Left lung (tissue), 10 donors: ENCODE results near the gene FAM13A. TPM values are rescaled to one million over a fixed set of nuclear protein-coding genes. Genes with fewer than 3 reads are reported as not detected.

Experiments
- ATAC-seq: fragments of 200-7000 bp; cut with Tn5 transposase; one replicate; pipeline ENCODE4 v1.9.1; 2020; ENCODE audit warnings: moderate library complexity
- DNase-seq, 4 donors: peaks; one replicate each; pipeline ENCODE4 v3.0.0-alpha.2; 2013 to 2020
- H3K27ac ChIP-seq, 2 donors: fragments of 200-600 bp; sonication (generic) in 1 of 2; one replicate each; pipeline versions ENCODE4 v1.5.0 to v1.8.0; 2020 to 2021
- H3K27me3 ChIP-seq, 2 donors: fragments of 200-600 bp; sonication (generic) in 1 of 2; one replicate each; pipeline versions ENCODE4 v1.5.0 to v1.8.0; 2020 to 2021
- H3K36me3 ChIP-seq, 2 donors: fragments of 200-600 bp; sonication (generic) in 1 of 2; one replicate each; pipeline versions ENCODE4 v1.5.0 to v1.8.0; 2020 to 2021
- H3K4me1 ChIP-seq, 2 donors: fragments of 200-600 bp; one replicate each; pipeline ENCODE4 v1.8.0; 2021
- H3K4me3 ChIP-seq, 2 donors: fragments of 200-600 bp; sonication (generic) in 1 of 2; one replicate each; pipeline versions ENCODE4 v1.5.0 to v1.8.0; 2020 to 2021; ENCODE audit warnings: mild to moderate bottlenecking in 1 of 2
- H3K9me3 ChIP-seq, 2 donors: fragments of 200-600 bp; sonication (generic) in 1 of 2; one replicate each; pipeline versions ENCODE4 v1.5.0 to v1.8.0; 2020 to 2021
- intact Hi-C, 2 donors: fragments of 100-400 bp; cut with DNase I; formaldehyde crosslinking; loops; one replicate each; pipeline versions ENCODE4 v1.11.2 to v1.14.2; 2022
- polyA plus RNA-seq, 6 donors: library from polyadenylated mRNA; unstranded; fragments of 120-200 nt; gene quantifications; one replicate each; pipeline ENCODE4 v1.2.1, GENCODE V29; 2013; ENCODE audit not compliant: insufficient read length in 6 of 6
- total RNA-seq, 2 donors: library from RNA; stranded (reverse); fragmentation: NEBNext Ultra II Directional; extraction: Animal tissue kit (Norgen Biotek cat#: 25700); gene quantifications; one replicate each; pipeline ENCODE4 v1.2.1, GENCODE V29; 2021
- TF ChIP-seq, protein P1 (sequence below), 2 donors: fragments of 200-600 bp; sonication (generic) in 1 of 2; IDR thresholded peaks; one replicate each; pipeline versions ENCODE4 v1.5.0 to v1.8.0; 2021; ENCODE audit warnings: antibody characterized with exemption in 2 of 2
- donor health status: DM: no; HTN: yes; CAD: no.
- donor health status: DM: no; HTN: no; CAD: no.

The FAM13A gene
- total and polyA plus RNA-seq, 8 donors = 22.2 to 69.5 (median 52.2) TPM

DNA sequence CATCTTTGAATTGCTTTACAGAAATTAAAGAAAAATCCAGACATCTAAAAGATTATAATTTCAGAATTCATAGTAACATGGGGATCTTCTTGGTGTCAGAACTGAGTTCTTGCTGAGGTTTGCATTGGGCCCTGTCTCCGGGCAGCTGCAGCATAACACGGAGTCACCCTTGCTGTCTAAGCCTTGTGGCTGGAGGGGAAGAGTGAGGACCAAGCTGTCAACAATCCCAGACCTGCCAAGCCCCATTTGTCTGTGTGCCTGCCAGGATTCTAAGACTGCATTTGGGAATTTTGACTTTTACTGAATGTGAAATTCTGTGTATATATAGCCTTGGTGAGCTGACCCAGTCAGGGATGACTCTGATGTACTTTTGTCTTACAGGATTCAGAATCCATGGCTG is 334.2 kb downstream of the FAM13A start:
- no peak overlapping the region for H3K4me3 ChIP-seq
- H3K9me3 ChIP-seq = no peaks in the 10 kb centered on the region
- no peaks in the 10 kb centered on the region for H3K27me3 ChIP-seq
- H3K27ac ChIP-seq = no peak overlapping the region
- peak in 2 of 4 donors; percentile 49 to 62 for DNase-seq
- intact Hi-C loops = no loop called here
- peak; percentile 59 for ATAC-seq
- TF ChIP-seq, protein P1, sequence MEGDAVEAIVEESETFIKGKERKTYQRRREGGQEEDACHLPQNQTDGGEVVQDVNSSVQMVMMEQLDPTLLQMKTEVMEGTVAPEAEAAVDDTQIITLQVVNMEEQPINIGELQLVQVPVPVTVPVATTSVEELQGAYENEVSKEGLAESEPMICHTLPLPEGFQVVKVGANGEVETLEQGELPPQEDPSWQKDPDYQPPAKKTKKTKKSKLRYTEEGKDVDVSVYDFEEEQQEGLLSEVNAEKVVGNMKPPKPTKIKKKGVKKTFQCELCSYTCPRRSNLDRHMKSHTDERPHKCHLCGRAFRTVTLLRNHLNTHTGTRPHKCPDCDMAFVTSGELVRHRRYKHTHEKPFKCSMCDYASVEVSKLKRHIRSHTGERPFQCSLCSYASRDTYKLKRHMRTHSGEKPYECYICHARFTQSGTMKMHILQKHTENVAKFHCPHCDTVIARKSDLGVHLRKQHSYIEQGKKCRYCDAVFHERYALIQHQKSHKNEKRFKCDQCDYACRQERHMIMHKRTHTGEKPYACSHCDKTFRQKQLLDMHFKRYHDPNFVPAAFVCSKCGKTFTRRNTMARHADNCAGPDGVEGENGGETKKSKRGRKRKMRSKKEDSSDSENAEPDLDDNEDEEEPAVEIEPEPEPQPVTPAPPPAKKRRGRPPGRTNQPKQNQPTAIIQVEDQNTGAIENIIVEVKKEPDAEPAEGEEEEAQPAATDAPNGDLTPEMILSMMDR (IDR thresholded peaks at IDR 0.05) = no peak
- peaks cover 0 to 86% of the 10 kb centered on the region in 2 donors for H3K36me3 ChIP-seq
- peaks cover 5 to 9% of the 10 kb centered on the region in 2 donors for H3K4me1 ChIP-seq

DNA sequence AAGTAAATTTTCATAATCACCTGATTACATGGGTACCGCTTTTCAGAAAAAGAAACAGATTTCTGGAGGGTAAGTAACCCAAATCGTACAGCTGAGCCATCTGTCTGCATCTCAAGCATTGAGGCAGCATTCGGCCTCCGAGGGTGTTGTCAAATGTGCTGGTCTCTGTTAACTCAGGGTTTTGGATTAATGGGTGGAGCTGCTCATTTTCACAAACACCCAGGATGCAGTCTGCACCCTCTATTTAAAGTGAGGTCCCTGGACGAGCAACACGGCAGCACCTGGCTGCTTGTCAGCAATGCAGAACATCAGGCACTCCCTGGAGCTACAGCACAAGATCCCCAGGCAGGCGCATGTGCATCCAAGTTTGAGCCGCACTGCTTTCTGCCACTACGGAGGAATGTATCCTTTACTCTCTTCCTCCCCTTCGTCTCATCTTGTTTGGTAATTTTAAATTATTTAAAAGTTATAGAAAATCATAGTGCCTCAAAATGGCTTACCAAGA is 334.7 kb downstream of the FAM13A start:
- ATAC-seq (no peak), DNase-seq (no peak)
- TF ChIP-seq, protein P1 (IDR thresholded peaks at IDR 0.05) = no peak
- Histone ChIP-seq H3K4me1 (peaks cover 5 to 9% of the 10 kb centered on the region in 2 donors), H3K4me3 (no peak overlapping the region), H3K27ac (no peak overlapping the region), H3K27me3 (no peaks in the 10 kb centered on the region), H3K36me3 (peaks cover 0 to 86% of the 10 kb centered on the region in 2 donors), H3K9me3 (peaks cover 0 to 3% of the 10 kb centered on the region in 2 donors)
- intact Hi-C loops = no loop called here

DNA sequence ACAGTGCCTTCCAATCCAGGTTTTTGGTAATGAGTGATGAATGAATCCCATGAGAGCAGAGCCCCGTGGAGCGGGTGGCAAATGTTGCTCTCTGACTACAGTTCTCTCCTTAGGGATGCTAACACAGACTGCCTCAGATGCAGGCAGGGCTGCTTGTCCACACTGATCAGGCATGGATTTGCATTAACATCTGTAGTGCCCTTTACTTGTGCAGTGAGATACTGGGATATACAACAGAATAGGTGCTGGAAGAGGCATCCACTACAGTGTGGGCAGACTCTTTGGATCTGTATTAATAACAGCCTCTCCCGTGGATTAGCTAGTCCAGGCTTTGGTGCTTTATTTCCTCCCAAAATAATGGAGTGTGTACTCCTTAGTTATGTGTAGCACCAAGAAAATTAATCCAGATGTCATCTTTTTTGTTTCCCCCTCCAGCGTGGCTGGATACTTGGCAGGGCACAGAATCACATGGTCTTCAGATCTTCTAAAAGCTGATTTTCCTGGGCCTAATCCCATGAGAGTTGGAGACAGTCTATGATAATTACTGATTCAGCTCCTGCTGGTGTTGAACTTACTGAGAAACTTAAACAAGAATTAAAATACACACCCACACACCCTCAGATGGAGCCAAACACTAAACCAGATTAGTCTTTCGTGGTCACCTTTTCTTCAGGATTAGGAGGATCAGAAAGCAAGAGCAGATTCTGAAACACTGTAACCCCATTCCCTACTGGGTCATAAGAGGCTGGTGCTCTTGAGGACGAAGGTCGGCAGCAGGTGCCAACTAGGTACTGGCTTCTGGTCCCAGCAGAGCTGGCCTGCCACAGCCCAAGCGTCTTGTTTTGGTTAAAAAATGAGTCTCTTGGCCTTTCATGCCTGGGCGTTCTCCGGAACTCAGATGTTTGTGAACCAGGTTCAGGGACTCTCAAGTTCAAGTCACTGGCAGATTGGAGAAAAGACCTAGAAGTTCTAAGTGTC is 336.2 kb downstream of the FAM13A start:
- intact Hi-C loops = no loop called here
- H3K27ac ChIP-seq = no peak overlapping the region
- TF ChIP-seq, protein P1 (IDR thresholded peaks at IDR 0.05) = no peak
- ATAC-seq (peak; percentile 35), DNase-seq (no peak)
- H3K36me3 ChIP-seq = peaks cover 0 to 81% of the 10 kb centered on the region in 2 donors
- no peak overlapping the region for H3K4me3 ChIP-seq
- peaks cover 0 to 11% of the 10 kb centered on the region in 2 donors for H3K9me3 ChIP-seq
- H3K27me3 ChIP-seq = no peaks in the 10 kb centered on the region
- H3K4me1 ChIP-seq = peaks cover 5 to 9% of the 10 kb centered on the region in 2 donors

DNA sequence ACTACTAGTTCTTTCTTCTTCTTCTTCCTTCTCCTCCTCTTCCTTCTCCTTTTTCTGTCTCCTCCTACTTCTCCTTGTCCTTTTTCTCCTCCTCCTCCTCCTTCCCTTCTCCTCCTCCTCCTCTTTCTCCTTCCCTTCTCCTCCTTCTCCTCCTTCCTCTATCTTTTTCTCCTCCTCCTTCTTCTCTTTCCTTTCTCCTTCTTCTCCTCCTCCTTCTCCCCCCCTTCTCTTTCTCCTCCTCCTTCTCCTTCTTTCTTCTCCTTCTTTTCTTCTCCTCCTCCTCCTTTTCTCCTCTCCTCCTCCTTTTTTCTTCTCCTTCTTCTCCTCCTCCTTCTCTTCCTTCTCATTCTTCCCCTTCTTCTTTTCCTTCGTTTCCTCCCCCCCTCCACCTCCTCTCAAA is 337.6 kb downstream of the FAM13A start:
- ATAC-seq = no peak
- Histone ChIP-seq H3K27ac (peak overlapping the region in 1 of 2 donors; percentile 59), H3K4me3 (no peak overlapping the region), H3K4me1 (peaks cover 5 to 9% of the 10 kb centered on the region in 2 donors), H3K9me3 (peaks cover 0 to 11% of the 10 kb centered on the region in 2 donors), H3K36me3 (peaks cover 0 to 68% of the 10 kb centered on the region in 2 donors), H3K27me3 (no peaks in the 10 kb centered on the region)
- intact Hi-C loops = no loop called here
- TF ChIP-seq, protein P1 (IDR thresholded peaks at IDR 0.05) = no peak
- DNase-seq = no peak

DNA sequence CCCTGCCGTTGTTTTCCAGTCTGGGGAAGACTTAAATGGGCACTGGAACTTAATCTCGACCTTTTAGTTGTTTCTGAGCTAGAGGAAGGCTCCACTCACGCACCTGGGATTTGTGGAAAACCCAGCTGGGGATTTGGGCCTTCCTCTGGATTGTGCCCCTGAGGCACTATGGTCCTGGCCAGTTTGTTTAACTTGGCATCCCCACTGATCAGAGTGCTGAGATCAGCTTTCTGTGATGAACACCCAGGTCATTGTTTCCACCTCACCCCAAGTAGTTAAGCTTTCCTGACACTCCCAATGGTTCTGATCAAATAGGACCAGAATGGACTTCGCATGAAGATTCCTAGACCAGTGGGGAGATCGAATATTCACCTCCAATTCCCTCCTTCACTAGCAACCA is 338.9 kb downstream of the FAM13A start:
- intact Hi-C loops = no loop called here
- H3K27me3 ChIP-seq = no peaks in the 10 kb centered on the region
- ATAC-seq (no peak), DNase-seq (no peak)
- H3K4me1 ChIP-seq = peaks cover 5 to 9% of the 10 kb centered on the region in 2 donors
- H3K36me3 ChIP-seq = peaks cover 0 to 57% of the 10 kb centered on the region in 2 donors
- TF ChIP-seq, protein P1 (IDR thresholded peaks at IDR 0.05) = no peak
- peaks cover 0 to 11% of the 10 kb centered on the region in 2 donors for H3K9me3 ChIP-seq
- H3K27ac ChIP-seq = no peak overlapping the region
- no peak overlapping the region for H3K4me3 ChIP-seq
